ENCODE data around the gene OR4N2.
"Not testable (repeated sequence)": the region's sequence is repeated elsewhere in the genome, so short reads cannot be mapped to it uniquely, and the experiment has no call there.

Gene OR4N2

DNA sequence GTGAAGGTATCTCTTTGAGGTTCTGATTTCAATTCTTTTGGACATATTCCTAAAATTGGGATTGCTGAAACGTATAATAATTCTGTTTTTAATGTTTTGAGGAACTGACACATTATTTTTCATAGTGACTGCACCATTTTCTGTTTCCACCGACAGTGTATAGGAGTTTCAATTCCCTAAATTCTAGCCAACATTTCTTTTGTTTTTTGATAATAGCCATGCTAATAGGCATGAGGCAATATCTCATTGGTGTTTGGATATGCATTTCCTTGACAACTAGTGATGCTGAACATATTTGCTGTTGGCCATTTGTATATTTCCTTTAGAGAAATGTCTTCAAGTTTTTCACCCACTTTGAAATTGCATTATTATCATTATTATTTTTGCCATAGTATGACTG lies 31.1 kb upstream of the OR4N2 start:
- not testable (repeated sequence) for H2AFZ ChIP-seq (ENCODE audit: low read depth, low read length); H4K8ac ChIP-seq (ENCODE audit: low read length); H3K27ac ChIP-seq (ENCODE audit: low read length, poor library complexity, severe bottlenecking); H3K23ac ChIP-seq (ENCODE audit: low read length in 2 of 2); H3K36me3 ChIP-seq (ENCODE audit: control insufficient read depth in 1 of 2, insufficient read depth in 2 of 2, low read depth in 1 of 2, low read length in 2 of 2); H2BK12ac ChIP-seq (ENCODE audit: low read length in 2 of 2); H2BK120ac ChIP-seq (ENCODE audit: low read depth, low read length); H3K18ac ChIP-seq (ENCODE audit: low read depth in 1 of 2, low read length in 2 of 2); H3K4me1 ChIP-seq (ENCODE audit: control insufficient read depth, insufficient read depth, low read depth, low read length); H3K14ac ChIP-seq (ENCODE audit: low read length in 2 of 2); H3K27me3 ChIP-seq (ENCODE audit: control insufficient read depth in 1 of 2, insufficient read depth in 1 of 2, low read length in 2 of 2); H3K79me1 ChIP-seq (replicated peaks; ENCODE audit: low read length, poor library complexity, severe bottlenecking); H2AK5ac ChIP-seq (ENCODE audit: low read length, severe bottlenecking); H3K4ac ChIP-seq (ENCODE audit: low read depth in 1 of 2, low read length in 2 of 2); DNase-seq; H2BK5ac ChIP-seq (ENCODE audit: low read depth, low read length, poor library complexity, severe bottlenecking); H4K91ac ChIP-seq (ENCODE audit: low read length); H3K4me2 ChIP-seq (ENCODE audit: low read length, poor library complexity, severe bottlenecking); H3K4me3 ChIP-seq (ENCODE audit: insufficient read depth in 1 of 2, low read depth in 1 of 2, low read length in 2 of 2); H2BK15ac ChIP-seq (ENCODE audit: low read depth, poor library complexity, severe bottlenecking); H3K9ac ChIP-seq (ENCODE audit: low read length)
- no CpG with 5 or more reads among the region's 2 CpGs for WGBS
- peaks cover 16% of the 10 kb centered on the region for H3K9me3 ChIP-seq (ENCODE audit: control insufficient read depth, low read length)

- not testable (repeated sequence) for H3K4me2 ChIP-seq (ENCODE audit: low read length, poor library complexity, severe bottlenecking); H3K27me3 ChIP-seq (ENCODE audit: control insufficient read depth in 1 of 2, insufficient read depth in 1 of 2, low read length in 2 of 2); H3K14ac ChIP-seq (ENCODE audit: low read length in 2 of 2); H3K18ac ChIP-seq (ENCODE audit: low read depth in 1 of 2, low read length in 2 of 2); H4K8ac ChIP-seq (ENCODE audit: low read length); H2AK5ac ChIP-seq (ENCODE audit: low read length, severe bottlenecking); H2BK12ac ChIP-seq (ENCODE audit: low read length in 2 of 2); DNase-seq; H3K36me3 ChIP-seq (ENCODE audit: control insufficient read depth in 1 of 2, insufficient read depth in 2 of 2, low read depth in 1 of 2, low read length in 2 of 2); H2BK120ac ChIP-seq (ENCODE audit: low read depth, low read length); H3K27ac ChIP-seq (ENCODE audit: low read length, poor library complexity, severe bottlenecking); H3K9ac ChIP-seq (ENCODE audit: low read length); H3K79me1 ChIP-seq (replicated peaks; ENCODE audit: low read length, poor library complexity, severe bottlenecking); H2BK15ac ChIP-seq (ENCODE audit: low read depth, poor library complexity, severe bottlenecking); H2AFZ ChIP-seq (ENCODE audit: low read depth, low read length); H3K4me1 ChIP-seq (ENCODE audit: control insufficient read depth, insufficient read depth, low read depth, low read length); H3K4me3 ChIP-seq (ENCODE audit: insufficient read depth in 1 of 2, low read depth in 1 of 2, low read length in 2 of 2); H3K23ac ChIP-seq (ENCODE audit: low read length in 2 of 2); H3K4ac ChIP-seq (ENCODE audit: low read depth in 1 of 2, low read length in 2 of 2); H4K91ac ChIP-seq (ENCODE audit: low read length)
- Histone ChIP-seq H2BK5ac (ENCODE audit: low read depth, low read length, poor library complexity, severe bottlenecking) (peak within 1 kb of the TSS; percentile 44), H3K9me3 (ENCODE audit: control insufficient read depth, low read length) (peaks cover 16% of the 10 kb centered on the region)
- no CpG with 5 or more reads among the region's 1 CpG for WGBS
These were observed 30.4 kb upstream of the OR4N2 start, which contains the start of gene OR4M1 for GRCh38 chr14:19773204-19773603. Gene OR4M1, plus strand, starts transcription at chr14:19773504. Its CDS starts 6,819 bp downstream, at chr14:19780323.

GRCh38 chr14:19775587-19775986 lies 28.0 kb upstream of the OR4N2 start:
- H3K36me3 ChIP-seq (ENCODE audit: control insufficient read depth in 1 of 2, insufficient read depth in 2 of 2, low read depth in 1 of 2, low read length in 2 of 2), result no peaks in the 10 kb centered on the region
- no peak overlapping the region for H2AK5ac ChIP-seq (ENCODE audit: low read length, severe bottlenecking)
- H3K4me3 ChIP-seq (ENCODE audit: insufficient read depth in 1 of 2, low read depth in 1 of 2, low read length in 2 of 2), result no peak overlapping the region
- H3K14ac ChIP-seq (ENCODE audit: low read length in 2 of 2), result no peak overlapping the region
- H2BK12ac ChIP-seq (ENCODE audit: low read length in 2 of 2), result no peak overlapping the region
- H3K79me1 ChIP-seq (replicated peaks; ENCODE audit: low read length, poor library complexity, severe bottlenecking), result no peaks in the 10 kb centered on the region
- no peaks in the 10 kb centered on the region for H3K27me3 ChIP-seq (ENCODE audit: control insufficient read depth in 1 of 2, insufficient read depth in 1 of 2, low read length in 2 of 2)
- H2BK5ac ChIP-seq (ENCODE audit: low read depth, low read length, poor library complexity, severe bottlenecking), result no peak overlapping the region
- no peak for DNase-seq
- H3K4ac ChIP-seq (ENCODE audit: low read depth in 1 of 2, low read length in 2 of 2), result no peak overlapping the region
- H2AFZ ChIP-seq (ENCODE audit: low read depth, low read length), result no peak overlapping the region
- WGBS, result no CpG with 5 or more reads among the region's 1 CpG
- no peak overlapping the region for H2BK120ac ChIP-seq (ENCODE audit: low read depth, low read length)
- no peak overlapping the region for H3K27ac ChIP-seq (ENCODE audit: low read length, poor library complexity, severe bottlenecking)
- H3K9ac ChIP-seq (ENCODE audit: low read length), result no peak overlapping the region
- peaks cover 16% of the 10 kb centered on the region for H3K9me3 ChIP-seq (ENCODE audit: control insufficient read depth, low read length)
- no peak overlapping the region for H4K8ac ChIP-seq (ENCODE audit: low read length)
- no peak overlapping the region for H3K4me2 ChIP-seq (ENCODE audit: low read length, poor library complexity, severe bottlenecking)
- H3K18ac ChIP-seq (ENCODE audit: low read depth in 1 of 2, low read length in 2 of 2), result no peak overlapping the region
- no peak overlapping the region for H4K91ac ChIP-seq (ENCODE audit: low read length)
- no peak overlapping the region for H2BK15ac ChIP-seq (ENCODE audit: low read depth, poor library complexity, severe bottlenecking)
- no peak overlapping the region for H3K23ac ChIP-seq (ENCODE audit: low read length in 2 of 2)
- no peaks in the 10 kb centered on the region for H3K4me1 ChIP-seq (ENCODE audit: control insufficient read depth, insufficient read depth, low read depth, low read length)

DNA sequence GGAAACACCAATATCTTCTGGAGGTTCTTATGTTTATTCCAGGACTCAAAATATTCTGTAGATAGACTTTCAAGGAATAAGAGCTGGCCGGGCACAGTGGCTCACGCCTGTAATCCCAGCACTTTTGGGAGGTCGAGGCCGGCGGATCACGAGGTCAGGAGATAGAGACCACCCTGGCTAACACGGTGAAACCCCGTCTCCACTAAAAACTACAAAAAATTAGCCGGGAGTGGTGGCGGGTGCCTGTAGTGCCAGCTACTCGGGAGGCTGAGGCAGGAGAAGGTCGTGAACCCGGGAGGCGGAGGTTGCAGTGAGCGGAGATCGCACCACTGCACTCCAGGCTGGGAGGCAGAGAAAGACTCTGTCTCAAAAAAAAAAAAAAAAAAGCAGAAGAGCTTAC lies 17.7 kb upstream of the OR4N2 start:
- H3K9ac ChIP-seq (ENCODE audit: low read length); H2BK12ac ChIP-seq (ENCODE audit: low read length in 2 of 2); H2AK5ac ChIP-seq (ENCODE audit: low read length, severe bottlenecking); H3K23ac ChIP-seq (ENCODE audit: low read length in 2 of 2); H2BK120ac ChIP-seq (ENCODE audit: low read depth, low read length); H3K27me3 ChIP-seq (ENCODE audit: control insufficient read depth in 1 of 2, insufficient read depth in 1 of 2, low read length in 2 of 2); DNase-seq; H3K9me3 ChIP-seq (ENCODE audit: control insufficient read depth, low read length); H3K14ac ChIP-seq (ENCODE audit: low read length in 2 of 2); H3K27ac ChIP-seq (ENCODE audit: low read length, poor library complexity, severe bottlenecking); H3K36me3 ChIP-seq (ENCODE audit: control insufficient read depth in 1 of 2, insufficient read depth in 2 of 2, low read depth in 1 of 2, low read length in 2 of 2); H2BK15ac ChIP-seq (ENCODE audit: low read depth, poor library complexity, severe bottlenecking); H3K79me1 ChIP-seq (replicated peaks; ENCODE audit: low read length, poor library complexity, severe bottlenecking); H3K18ac ChIP-seq (ENCODE audit: low read depth in 1 of 2, low read length in 2 of 2); H3K4ac ChIP-seq (ENCODE audit: low read depth in 1 of 2, low read length in 2 of 2); H3K4me2 ChIP-seq (ENCODE audit: low read length, poor library complexity, severe bottlenecking); H4K91ac ChIP-seq (ENCODE audit: low read length); H4K8ac ChIP-seq (ENCODE audit: low read length); H2AFZ ChIP-seq (ENCODE audit: low read depth, low read length); H3K4me1 ChIP-seq (ENCODE audit: control insufficient read depth, insufficient read depth, low read depth, low read length); H2BK5ac ChIP-seq (ENCODE audit: low read depth, low read length, poor library complexity, severe bottlenecking); H3K4me3 ChIP-seq (ENCODE audit: insufficient read depth in 1 of 2, low read depth in 1 of 2, low read length in 2 of 2): not testable (repeated sequence)
- 78% methylated on average over 15 of the region's 16 CpGs for WGBS

Data from mesenchymal stem cell (in vitro differentiated cells and primary cell).